ENCODE measurements around the gene CCBE1.
"Not testable (repeated sequence)": the region's sequence is repeated elsewhere in the genome, so short reads cannot be mapped to it uniquely, and the experiment has no call there.

Gene CCBE1

GRCh38 chr18:59714096-59714495 lies 16.9 kb upstream of the CCBE1 start:
- not testable (repeated sequence) for DNase-seq

GRCh38 chr18:59712311-59712710 lies 15.1 kb upstream of the CCBE1 start:
- no peak for DNase-seq

GRCh38 chr18:59708988-59709387 lies 11.8 kb upstream of the CCBE1 start:
- DNase-seq: no peak

- no peak for DNase-seq
These were observed 10.1 kb upstream of the CCBE1 start for GRCh38 chr18:59707306-59707705.

- DNase-seq: no peak
These were observed 9.3 kb upstream of the CCBE1 start for GRCh38 chr18:59706499-59706898.

GRCh38 chr18:59705145-59705544 lies 7.9 kb upstream of the CCBE1 start:
- no peak for DNase-seq

GRCh38 chr18:59704146-59704545 lies 6.9 kb upstream of the CCBE1 start:
- no peak for DNase-seq

GRCh38 chr18:59701272-59701671 lies 4.0 kb upstream of the CCBE1 start:
- no peak for DNase-seq

GRCh38 chr18:59700535-59700967 lies 3.3 kb upstream of the CCBE1 start:
- no peak for DNase-seq

- DNase-seq: no peak
These were observed 2.7 kb upstream of the CCBE1 start for GRCh38 chr18:59699750-59700534.

- DNase-seq: no peak
These were observed 1.8 kb upstream of the CCBE1 start for GRCh38 chr18:59699061-59699460.

GRCh38 chr18:59696311-59697235 lies 650 bp downstream of the CCBE1 start:
- no peak for DNase-seq

- no peak for DNase-seq
These were observed 1.7 kb downstream of the CCBE1 start for GRCh38 chr18:59695551-59695950.

GRCh38 chr18:59694824-59695223 lies 2.4 kb downstream of the CCBE1 start:
- DNase-seq: no peak

GRCh38 chr18:59691996-59692395 lies 5.2 kb downstream of the CCBE1 start:
- no peak for DNase-seq

- DNase-seq: peak; percentile 43 to 65
These were observed 6.2 kb downstream of the CCBE1 start for GRCh38 chr18:59690996-59691395.

- DNase-seq: no peak
These were observed 6.8 kb downstream of the CCBE1 start for GRCh38 chr18:59690186-59690982.

GRCh38 chr18:59689756-59690155 lies 7.5 kb downstream of the CCBE1 start:
- no peak for DNase-seq

- DNase-seq: no peak
These were observed 11.0 kb downstream of the CCBE1 start for GRCh38 chr18:59686260-59686659.

GRCh38 chr18:59685501-59685900 lies 11.7 kb downstream of the CCBE1 start:
- DNase-seq: no peak

- no peak for DNase-seq
These were observed 12.4 kb downstream of the CCBE1 start for GRCh38 chr18:59684777-59685176.

GRCh38 chr18:59681521-59682004 lies 15.7 kb downstream of the CCBE1 start:
- no peak for DNase-seq

- no peak for DNase-seq
These were observed 16.2 kb downstream of the CCBE1 start for GRCh38 chr18:59681051-59681450.

Measured in SHP77 (cell line).